Ureter (tissue), 1 donor: Measurements from ENCODE around the gene CDC37L1. TPM values are rescaled to one million over a fixed set of nuclear protein-coding genes. Genes with fewer than 3 reads are reported as not detected.
"Not testable (repeated sequence)": the region's sequence is repeated elsewhere in the genome, so short reads cannot be mapped to it uniquely, and the experiment has no call there.

Experiments
- DNase-seq: peaks from one replicate; pipeline ENCODE4 v3.0.0-alpha.2; 2020; ENCODE audit warnings: low spot score
- total RNA-seq: library from RNA; stranded (reverse); gene quantifications from one replicate; pipeline ENCODE4 v1.2.4, GENCODE V29; 2023
- donor health status: DM: yes; HTN: yes; CAD: no.

CDC37L1 gene
- total RNA-seq, 1 donor from 2014 or later = 18.3 TPM

GRCh38 chr9:4754530-4754929, 75.2 kb downstream of the CDC37L1 start:
- not testable (repeated sequence) for DNase-seq

GRCh38 chr9:4755026-4755609, 75.7 kb downstream of the CDC37L1 start:
- no peak for DNase-seq

- no peak for DNase-seq
Measured at GRCh38 chr9:4756420-4756819, 77.1 kb downstream of the CDC37L1 start.

Other genes with a start within 250 kb of the CDC37L1 start
- 5.0 TPM for gene SLC1A1, start 189.1 kb upstream of the CDC37L1 start, total RNA-seq
- gene PLPP6, start 17.3 kb upstream of the CDC37L1 start, total RNA-seq = 11.4 TPM
- 23.1 TPM for gene SPATA6L, start 13.1 kb upstream of the CDC37L1 start, total RNA-seq
- 81.6 TPM for gene AK3, start 61.6 kb downstream of the CDC37L1 start, total RNA-seq
- 35.1 TPM for gene RCL1, start 113.4 kb downstream of the CDC37L1 start, total RNA-seq